Measurements from ENCODE around the gene SUV39H1. TPM values are rescaled to one million over a fixed set of nuclear protein-coding genes. Genes with fewer than 3 reads are reported as not detected.

Gene SUV39H1
- total and polyA plus RNA-seq, 9 of the 15 experiments (the other 6 are each of a cell fraction or from before 2014, with no cell fraction given) = 4.7 to 34.7 (median 17.9) TPM

GRCh38 chrX:48676106-48676892, 20.2 kb upstream of the SUV39H1 start (continued):
- no peak for TF ChIP-seq CCNT2 (IDR thresholded peaks at IDR 0.05; ENCODE audit: borderline replicate concordance, extremely low read depth, insufficient read length, low read depth, low read length)
- TF ChIP-seq U2AF1 (optimal IDR thresholded peaks at IDR 0.05; ENCODE audit: low read depth, low read length) = no peak
- no peak for TF ChIP-seq ZNF764 (CRISPR knock-in tag; IDR thresholded peaks at IDR 0.05; ENCODE audit: low read depth)
- TF ChIP-seq U2AF2 (optimal IDR thresholded peaks at IDR 0.05; ENCODE audit: low read depth, low read length) = no peak
- peak in 2 of 3 experiments; percentile 9 to 32 for TF ChIP-seq YY1 (IDR thresholded peaks at IDR 0.05; ENCODE audit: borderline replicate concordance in 1 of 3, control insufficient read depth in 1 of 3, extremely low read depth in 1 of 3, insufficient read depth in 3 of 3, insufficient read length in 1 of 3, insufficient replicate concordance in 2 of 3, low read depth in 1 of 3, low read length in 2 of 3)
- no peak for TF ChIP-seq GMEB1 (CRISPR knock-in tag; IDR thresholded peaks at IDR 0.05)
- TF ChIP-seq FOXA3 (CRISPR knock-in tag; conservative IDR thresholded peaks at IDR 0.05 in 1 of 2, IDR thresholded peaks at IDR 0.05 in 1 of 2) = no peak
- TF ChIP-seq SMAD3 (CRISPR knock-in tag; conservative IDR thresholded peaks at IDR 0.05) = no peak
- TF ChIP-seq ZFPM2 (CRISPR knock-in tag; IDR thresholded peaks at IDR 0.05) = no peak
- TF ChIP-seq CHD2 (IDR thresholded peaks at IDR 0.05; ENCODE audit: low read depth, low read length) = no peak
- TF ChIP-seq PPARD (CRISPR knock-in tag; IDR thresholded peaks at IDR 0.05) = no peak
- no peak for TF ChIP-seq ZBTB5 (IDR thresholded peaks at IDR 0.05)
- 0 out of 2 replicates have a peak, but pooled peaks have one; percentile 21 for TF ChIP-seq RNF2 (IDR thresholded peaks at IDR 0.05)
- no peak for TF ChIP-seq GATA2 (CRISPR knock-in tag; IDR thresholded peaks at IDR 0.05)
- TF ChIP-seq PTBP1 (IDR thresholded peaks at IDR 0.05; ENCODE audit: low read depth, low read length) = no peak
- TF ChIP-seq GABPB1 (CRISPR knock-in tag; IDR thresholded peaks at IDR 0.05) = peak; percentile 63; the same call in 1 of the 2 replicates
- TF ChIP-seq ETV6 (IDR thresholded peaks at IDR 0.05; ENCODE audit: borderline replicate concordance in 1 of 2, low read depth in 2 of 2, low read length in 1 of 2) = 0 out of 4 replicates have a peak, but pooled peaks of 1 of the 2 experiments have one; percentile 15
- no peak for TF ChIP-seq ETV6 (CRISPR knock-in tag; IDR thresholded peaks at IDR 0.05; ENCODE audit: borderline replicate concordance)
- peak; percentile 4; the same call in 1 of the 2 replicates for TF ChIP-seq JUND (IDR thresholded peaks at IDR 0.05; ENCODE audit: borderline replicate concordance, low read depth, low read length)
- no peak; the same call in 2 of the 3 replicates for TF ChIP-seq JUND (tag; IDR thresholded peaks at IDR 0.05; ENCODE audit: borderline replicate concordance, low read depth, low read length)
- TF ChIP-seq ZNF507 (tag; conservative IDR thresholded peaks at IDR 0.05) = no peak
- no peak for TF ChIP-seq LEF1 (IDR thresholded peaks at IDR 0.05)
- no peak for TF ChIP-seq HDAC2 (IDR thresholded peaks at IDR 0.05)
- TF ChIP-seq HOXB6 (CRISPR knock-in tag; IDR thresholded peaks at IDR 0.05; ENCODE audit: borderline replicate concordance) = no peak
- TF ChIP-seq TSC22D4 (tag; IDR thresholded peaks at IDR 0.05) = no peak

Measured in K562 (cell line).